OCI-LY7 (cell line): Measurements from ENCODE around the gene PKM.

ENCODE experiments used
- EZH2phosphoT487 ChIP-seq: fragments of 200-600 bp; sonication (generic); IDR thresholded peaks from 2 replicates; pipeline ENCODE4 v1.6.1; 2018; ENCODE audit warnings: low read depth, borderline replicate concordance, mild to moderate bottlenecking, mixed run types, antibody characterized with exemption, low read length, moderate library complexity, mixed read lengths
- TF ChIP-seq, protein P1 (sequence below): fragments of 200-600 bp; sonication (generic); conservative IDR thresholded peaks from 2 replicates; pipeline ENCODE4 v1.5.1; 2014; ENCODE audit warnings: mild to moderate bottlenecking, antibody characterized with exemption, low read length, moderate library complexity, mixed read lengths

DNA sequence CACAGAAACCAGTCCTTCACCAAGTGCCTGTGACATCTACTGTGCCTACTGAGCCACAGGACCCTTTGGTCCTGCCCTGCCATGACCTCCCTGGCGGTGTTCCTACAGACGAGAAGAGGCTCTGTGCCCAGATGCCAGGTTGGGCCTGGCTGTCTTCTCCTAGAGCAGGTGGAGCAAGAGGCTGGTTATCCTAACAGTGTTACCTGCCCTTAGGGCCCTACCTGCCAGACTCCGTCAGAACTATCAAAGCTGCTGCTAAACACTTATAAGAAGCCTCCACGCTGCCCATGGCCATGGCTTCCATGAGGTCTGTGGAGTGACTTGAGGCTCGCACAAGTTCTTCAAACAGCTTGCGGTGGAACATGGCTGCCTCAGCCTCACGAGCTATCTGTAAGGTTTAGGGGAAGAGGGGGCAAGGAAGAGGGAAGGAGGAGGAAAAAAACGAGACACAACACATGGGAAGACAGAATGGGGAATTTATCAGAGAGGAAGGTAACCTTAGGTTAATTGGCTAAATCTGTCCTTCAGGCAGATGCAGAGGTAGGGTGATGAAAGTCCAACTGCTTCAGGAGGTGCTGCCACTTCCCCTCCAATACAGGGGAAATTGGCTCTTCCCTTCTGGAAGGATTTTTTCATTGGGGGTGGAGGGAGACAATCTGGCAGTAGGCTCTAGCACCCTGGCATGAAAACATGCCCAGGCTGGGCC, 28.0 kb downstream of the PKM start:
- TF ChIP-seq, protein P1, sequence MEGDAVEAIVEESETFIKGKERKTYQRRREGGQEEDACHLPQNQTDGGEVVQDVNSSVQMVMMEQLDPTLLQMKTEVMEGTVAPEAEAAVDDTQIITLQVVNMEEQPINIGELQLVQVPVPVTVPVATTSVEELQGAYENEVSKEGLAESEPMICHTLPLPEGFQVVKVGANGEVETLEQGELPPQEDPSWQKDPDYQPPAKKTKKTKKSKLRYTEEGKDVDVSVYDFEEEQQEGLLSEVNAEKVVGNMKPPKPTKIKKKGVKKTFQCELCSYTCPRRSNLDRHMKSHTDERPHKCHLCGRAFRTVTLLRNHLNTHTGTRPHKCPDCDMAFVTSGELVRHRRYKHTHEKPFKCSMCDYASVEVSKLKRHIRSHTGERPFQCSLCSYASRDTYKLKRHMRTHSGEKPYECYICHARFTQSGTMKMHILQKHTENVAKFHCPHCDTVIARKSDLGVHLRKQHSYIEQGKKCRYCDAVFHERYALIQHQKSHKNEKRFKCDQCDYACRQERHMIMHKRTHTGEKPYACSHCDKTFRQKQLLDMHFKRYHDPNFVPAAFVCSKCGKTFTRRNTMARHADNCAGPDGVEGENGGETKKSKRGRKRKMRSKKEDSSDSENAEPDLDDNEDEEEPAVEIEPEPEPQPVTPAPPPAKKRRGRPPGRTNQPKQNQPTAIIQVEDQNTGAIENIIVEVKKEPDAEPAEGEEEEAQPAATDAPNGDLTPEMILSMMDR, result no peak
- TF ChIP-seq EZH2phosphoT487, result no peak
